Measurements from ENCODE around the gene WASF2.

GRCh38 chr1:27525296-27526272, 35.6 kb upstream of the WASF2 start:
- TF ChIP-seq GABPA (IDR thresholded peaks at IDR 0.05; ENCODE audit: low read depth), result no peak
- peak; percentile 71 for TF ChIP-seq POLR2AphosphoS5 (IDR thresholded peaks at IDR 0.05; ENCODE audit: low read depth)
- no peak for TF ChIP-seq CTCF (IDR thresholded peaks at IDR 0.05; ENCODE audit: insufficient read depth, low read length)
